H54 (cell line): ENCODE data around the gene WDFY4.

Source experiments
- DNase-seq: peaks from one replicate; pipeline ENCODE4 v3.0.0; 2011; ENCODE audit warnings: low spot score, mixed read lengths; ENCODE audit not compliant: insufficient read length
- FAIRE-seq: peaks from 3 replicates; lab custom pipeline; 2011; peaks lifted over from hg19 to GRCh38; lab: Jason Lieb, UNC
- POLR2A ChIP-seq: IDR thresholded peaks from 2 replicates; pipeline ENCODE4 v1.6.1; 2011; ENCODE audit warnings: low read depth, mild to moderate bottlenecking, low read length

WDFY4 gene

DNA sequence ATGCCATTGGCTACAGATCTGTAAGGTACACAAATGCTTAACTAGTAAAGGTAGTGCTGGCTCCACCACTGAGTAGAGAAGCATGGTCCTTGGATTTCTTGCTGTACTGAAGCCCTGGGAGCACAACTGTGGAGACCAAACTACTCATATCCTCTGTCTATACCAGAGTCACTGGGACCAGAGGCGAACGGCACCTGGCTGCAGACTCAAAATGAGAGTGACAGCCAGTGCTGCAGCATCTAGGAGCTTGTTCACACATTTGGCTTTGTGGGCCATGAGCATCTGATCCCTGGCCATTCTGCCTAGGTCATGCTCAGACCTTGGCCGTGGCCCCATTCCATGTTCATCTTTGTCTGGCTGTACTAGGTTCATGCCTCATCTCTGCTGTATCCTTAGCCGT is 223.1 kb downstream of the WDFY4 start:
- no peak for TF ChIP-seq POLR2A
- DNase-seq (no peak), FAIRE-seq (no peak)

DNA sequence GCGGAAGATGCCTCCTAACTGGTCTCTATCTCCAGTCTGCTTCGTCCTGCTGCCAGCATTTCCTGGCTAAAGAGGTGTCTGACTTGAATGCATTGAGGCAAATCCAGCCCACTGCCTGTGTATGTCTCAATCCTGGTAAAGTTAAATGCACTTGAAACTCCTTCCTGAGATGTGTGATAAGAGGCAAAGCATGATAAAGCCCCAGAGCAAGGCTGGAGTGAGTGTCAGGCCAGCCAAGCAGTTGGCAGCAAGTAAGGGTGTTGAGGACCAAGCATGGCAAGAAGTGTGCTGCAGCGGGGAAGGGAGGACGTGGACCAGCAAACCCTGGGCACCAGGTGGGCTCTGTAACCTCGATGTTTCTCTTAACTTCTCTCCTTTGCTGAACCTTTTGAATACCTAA is 225.9 kb downstream of the WDFY4 start:
- TF ChIP-seq POLR2A = no peak
- no peak for DNase-seq
- no peak for FAIRE-seq

DNA sequence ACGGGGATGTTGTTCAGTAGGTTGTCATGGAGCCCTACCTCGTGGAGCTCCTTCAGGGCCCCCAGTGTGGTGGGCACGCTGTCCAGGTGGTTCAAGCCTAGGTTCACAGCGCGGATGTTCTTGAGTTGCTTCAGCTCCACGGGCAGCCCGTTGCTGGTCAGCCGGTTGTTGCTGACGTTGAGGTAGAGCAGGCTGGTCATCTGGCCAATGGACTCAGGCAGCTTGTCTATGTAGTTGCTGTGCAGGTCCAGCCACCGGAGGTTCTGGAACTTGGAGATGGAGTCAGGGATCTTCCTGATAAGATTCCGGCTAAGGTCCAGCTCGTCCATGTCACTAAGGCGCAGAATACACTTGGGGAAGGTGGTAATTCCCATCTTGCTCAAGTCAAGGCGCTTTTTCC is 229.0 kb downstream of the WDFY4 start:
- FAIRE-seq = no peak
- DNase-seq = no peak
- no peak for TF ChIP-seq POLR2A

DNA sequence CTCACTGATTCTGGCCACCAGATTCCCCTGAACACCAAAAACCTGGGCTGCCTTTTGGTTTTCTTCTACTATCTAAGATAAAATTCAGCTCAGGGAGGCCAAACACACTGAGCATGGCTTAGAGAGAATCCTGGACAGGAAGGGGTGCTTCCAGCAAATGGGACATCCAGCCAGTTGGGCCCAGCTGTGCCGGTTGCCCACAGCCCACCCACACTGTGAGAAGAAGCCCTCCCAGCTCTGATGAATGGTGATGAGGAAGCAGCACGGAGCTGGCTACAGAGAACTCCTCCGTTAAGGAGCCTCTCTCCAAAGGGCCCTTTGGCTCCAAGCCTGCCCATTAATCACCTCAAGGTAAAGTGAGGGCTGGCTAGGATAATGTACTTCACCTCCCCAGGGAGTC is 239.1 kb downstream of the WDFY4 start:
- FAIRE-seq (no peak), DNase-seq (no peak)
- no peak for TF ChIP-seq POLR2A

DNA sequence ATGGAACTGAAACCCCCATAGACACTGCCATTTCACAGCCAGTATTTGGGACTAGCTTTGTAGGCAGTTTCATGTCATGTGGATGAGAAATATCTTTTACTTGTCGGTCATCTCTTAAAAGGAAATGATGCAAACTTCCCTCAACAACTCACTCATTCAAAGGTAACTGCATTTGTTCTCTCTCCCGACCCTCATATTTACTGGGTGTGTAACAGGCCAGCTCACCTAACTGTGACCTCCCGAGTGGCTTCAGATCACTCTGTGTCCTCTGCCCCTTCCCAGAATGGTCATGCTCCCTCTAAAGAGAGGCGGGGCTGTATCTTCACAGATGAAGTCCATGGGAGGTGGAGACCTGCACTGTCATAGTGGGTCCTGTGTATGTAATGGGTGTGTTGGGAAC is 240.3 kb downstream of the WDFY4 start:
- DNase-seq (no peak), FAIRE-seq (no peak)
- no peak for TF ChIP-seq POLR2A

DNA sequence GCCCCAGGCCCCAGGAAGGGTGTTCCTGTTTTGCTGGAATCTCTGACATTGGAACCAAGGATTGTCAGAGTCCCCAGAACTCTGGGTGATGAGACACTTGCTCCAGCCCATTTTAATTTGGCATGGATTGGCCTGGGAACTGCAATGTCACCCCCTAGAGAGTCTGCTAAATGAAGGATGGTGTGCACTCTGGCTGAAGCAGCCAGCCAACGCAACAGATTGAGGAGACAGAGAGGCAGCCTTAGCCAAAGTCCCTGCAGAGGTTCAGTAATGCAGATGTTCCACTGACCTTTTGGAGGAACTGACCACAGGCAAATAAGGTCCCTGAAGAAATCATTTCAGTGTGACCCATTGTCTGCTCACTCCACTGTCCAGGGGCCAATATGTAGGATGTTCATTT is 241.6 kb downstream of the WDFY4 start:
- no peak for TF ChIP-seq POLR2A
- no peak for FAIRE-seq

DNA sequence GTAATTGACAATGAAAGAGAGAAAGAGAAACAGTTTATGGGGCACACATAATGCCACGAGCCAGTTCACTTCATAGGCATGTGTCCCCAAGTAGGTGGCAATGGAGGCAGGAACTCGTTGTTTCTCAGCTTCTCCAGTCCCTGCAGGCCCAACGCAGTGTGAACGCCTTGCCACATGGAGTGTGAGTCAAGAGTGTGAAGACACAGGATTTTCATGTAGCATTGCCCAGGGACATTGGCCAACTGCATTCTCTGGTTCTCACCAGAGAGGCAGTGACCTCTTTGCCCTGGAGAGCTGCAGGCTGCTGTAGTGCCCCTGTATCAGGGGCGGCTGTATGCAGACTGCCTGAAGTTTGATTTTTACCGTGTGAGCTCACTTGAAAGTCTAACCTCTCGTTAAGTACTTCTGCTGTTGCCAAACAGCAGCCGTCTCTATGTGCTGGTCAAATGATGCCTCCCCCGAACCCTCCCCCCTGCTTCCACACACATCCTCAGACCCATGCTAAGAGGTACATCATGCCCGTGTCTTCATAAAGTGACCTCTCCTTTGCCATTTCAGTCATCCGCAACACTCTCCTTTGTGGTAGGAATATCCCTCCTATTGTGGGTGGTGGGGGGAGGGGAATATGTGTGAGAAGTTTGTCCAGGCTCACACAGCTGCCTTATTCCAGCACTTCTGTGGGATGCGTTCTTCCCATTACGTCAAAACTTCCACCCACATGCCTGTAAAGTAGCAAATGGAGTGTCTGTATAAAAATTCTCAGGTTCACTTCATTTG is 242.3 kb downstream of the WDFY4 start:
- DNase-seq (no peak), FAIRE-seq (no peak)
- no peak for TF ChIP-seq POLR2A

More for the DNA sequence above, 241.6 kb downstream of the WDFY4 start:
- DNase-seq = no peak

DNA sequence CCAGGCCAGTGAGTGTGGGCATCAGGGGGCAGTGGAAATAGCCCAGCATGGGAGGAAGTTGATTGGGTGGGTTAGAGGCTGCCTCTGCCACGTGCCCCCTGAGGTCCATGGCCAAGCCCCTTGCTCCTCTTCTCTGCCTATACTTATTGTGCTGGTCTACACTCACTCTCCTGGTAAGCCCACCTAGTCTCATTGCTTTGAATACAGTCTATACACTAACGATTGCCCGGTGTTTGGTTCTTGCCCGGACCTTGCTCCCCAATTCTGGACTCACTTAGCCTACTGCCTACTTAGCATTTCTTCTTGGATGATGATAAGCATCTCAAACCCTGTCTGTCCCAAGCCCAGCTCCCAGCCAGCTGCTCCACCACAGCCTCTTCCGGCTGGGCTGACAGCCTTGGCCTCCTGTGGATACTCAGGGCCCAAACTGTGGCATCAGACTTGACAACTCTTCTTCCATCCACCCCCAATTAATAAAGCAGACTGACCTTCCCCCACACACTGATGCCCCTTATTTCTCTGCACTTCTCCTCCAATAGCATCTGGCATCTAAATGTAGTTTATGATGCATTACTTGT is 244.8 kb downstream of the WDFY4 start:
- FAIRE-seq = no peak

DNA sequence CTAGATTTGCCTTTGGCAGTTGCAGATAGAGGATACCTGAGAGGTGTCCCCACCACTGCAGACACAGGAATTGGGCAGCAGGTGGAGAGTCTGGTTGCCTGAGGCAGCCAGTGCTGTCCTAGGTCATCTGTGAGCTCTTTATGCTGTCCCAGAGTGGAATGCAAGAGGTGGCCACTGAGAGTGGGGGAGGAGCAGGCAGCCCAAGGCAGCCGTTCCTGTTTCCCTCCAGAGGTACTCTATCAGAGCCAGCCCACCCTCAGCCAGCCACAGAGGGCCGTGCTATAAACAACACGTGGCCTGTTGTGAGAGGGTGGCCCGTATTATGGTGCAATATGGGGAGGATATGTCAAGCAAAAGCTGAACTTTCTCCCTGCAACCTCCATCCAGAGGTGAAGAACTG is 246.5 kb downstream of the WDFY4 start:
- FAIRE-seq = no peak
- DNase-seq = no peak
- TF ChIP-seq POLR2A = no peak

More for the DNA sequence above, 244.8 kb downstream of the WDFY4 start:
- TF ChIP-seq POLR2A = no peak
- no peak for DNase-seq

DNA sequence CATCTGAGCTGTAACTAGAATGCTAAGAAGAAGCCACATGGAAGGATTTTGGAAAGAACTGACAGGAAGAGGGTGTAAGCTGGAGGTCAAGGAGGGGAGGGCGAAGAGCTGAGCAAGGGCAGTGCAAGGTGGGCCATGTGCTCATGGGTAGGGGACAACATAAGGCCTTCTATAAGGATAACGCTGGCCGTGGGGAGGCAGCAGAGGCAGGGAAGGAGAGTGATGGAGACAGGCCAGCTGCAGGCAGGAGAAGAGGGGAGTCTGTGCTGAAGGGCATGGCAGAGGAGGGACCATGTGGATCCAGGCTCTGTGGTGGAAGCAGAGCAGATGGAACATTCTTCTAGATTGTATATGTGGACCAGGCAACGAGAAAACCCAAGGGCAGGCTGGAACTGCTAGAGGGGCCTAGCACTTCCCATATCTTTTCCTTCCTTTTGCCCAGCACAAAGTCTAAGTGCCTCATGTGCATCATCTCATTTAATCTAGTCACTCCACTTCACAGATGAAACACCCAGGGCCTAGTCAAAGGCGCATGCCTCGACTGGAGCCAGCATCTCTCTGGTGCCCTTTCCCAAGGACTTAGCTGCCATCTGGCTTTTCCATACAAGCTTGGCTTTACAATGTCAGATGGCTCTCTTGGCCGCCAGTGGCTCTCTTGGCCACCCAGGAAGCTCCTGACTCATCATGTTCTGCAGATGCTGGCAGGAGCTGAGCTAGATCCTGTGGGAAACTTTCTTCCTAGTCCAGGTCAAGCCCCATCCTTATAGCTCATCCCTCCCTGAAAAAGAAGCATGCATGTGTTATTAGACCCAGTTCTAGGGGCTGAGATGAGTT is 248.4 kb downstream of the WDFY4 start:
- FAIRE-seq (no peak), DNase-seq (no peak)
- no peak for TF ChIP-seq POLR2A

DNA sequence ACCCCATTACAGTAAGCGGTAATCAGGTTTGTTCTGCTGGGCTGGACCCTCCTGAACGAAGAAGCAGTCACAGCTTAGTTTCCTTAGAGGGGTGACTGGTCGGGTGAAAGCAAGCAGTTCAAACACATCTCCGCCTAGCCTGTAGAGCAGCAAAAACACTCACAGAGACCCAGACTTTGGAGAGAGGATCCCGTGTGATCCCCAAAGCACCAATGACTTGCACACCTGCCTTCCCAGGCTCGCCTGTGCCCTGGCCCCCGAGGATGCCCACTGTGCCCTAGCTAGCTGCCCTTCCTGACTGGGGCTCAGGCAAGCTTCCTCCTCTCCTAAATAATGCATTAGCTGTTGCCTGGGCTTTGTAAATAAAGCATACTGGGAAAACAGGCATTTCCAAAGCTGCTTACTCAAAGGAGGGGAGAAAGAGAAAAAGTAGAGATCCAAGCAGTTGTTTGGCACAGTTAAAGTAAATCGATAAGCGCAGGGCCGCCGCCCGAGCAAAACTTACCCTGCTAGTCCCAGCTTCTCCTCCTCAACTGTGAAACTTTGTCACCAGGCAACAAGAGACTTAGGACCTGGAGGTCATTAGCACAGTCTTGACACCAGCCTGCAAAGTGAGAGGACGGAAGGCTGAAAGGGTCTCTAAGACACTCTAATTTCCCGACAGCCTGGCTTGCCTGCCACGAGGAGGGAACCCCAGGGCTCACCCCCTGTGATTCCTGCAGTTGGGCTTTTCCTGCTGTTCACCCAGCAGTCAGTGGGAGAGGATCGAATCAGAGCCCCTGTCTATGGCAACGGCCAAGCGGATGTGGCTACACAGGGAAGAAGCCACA is 250.2 kb downstream of the WDFY4 start:
- FAIRE-seq (no peak), DNase-seq (no peak)
- TF ChIP-seq POLR2A = no peak

DNA sequence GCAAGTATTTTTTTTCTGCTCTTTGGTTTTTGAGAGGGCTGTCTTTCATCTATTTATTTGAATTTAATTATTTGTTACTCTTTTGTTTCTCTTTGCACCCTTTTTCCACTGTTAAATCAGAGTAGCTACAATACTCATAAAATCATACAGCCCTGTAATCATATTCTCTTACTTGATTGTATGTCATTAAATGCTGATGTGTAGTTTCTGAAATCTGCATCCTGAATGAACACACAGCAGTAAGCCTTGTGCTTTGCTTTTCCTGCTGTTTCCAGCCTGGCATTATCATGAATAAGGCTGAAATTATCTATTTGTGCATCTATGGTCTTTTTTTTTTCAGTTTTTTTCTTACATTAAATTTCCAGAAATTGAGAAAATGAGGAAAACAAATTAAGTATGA is 250.9 kb downstream of the WDFY4 start:
- DNase-seq = no peak
- no peak for TF ChIP-seq POLR2A
- no peak for FAIRE-seq

DNA sequence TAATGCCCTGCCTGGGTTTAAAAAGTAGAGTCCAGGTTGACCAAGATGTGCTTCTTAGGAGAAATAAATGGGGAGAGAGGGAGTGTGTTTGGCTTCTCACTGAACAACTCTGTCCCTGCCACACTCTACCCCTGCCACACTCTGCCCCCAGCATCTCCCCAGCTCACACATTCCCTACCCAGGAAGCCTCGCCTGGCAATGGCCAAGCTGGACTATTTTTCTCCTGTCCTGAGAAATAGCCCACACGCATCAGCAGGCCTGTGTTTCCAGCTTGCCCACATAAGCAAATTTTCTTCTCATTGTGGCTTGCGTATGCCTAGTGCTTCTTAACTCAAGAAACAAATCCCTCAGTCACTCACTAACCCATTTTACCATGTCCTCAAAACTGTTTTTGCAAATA is 253.1 kb downstream of the WDFY4 start:
- DNase-seq (no peak), FAIRE-seq (no peak)
- TF ChIP-seq POLR2A = no peak

DNA sequence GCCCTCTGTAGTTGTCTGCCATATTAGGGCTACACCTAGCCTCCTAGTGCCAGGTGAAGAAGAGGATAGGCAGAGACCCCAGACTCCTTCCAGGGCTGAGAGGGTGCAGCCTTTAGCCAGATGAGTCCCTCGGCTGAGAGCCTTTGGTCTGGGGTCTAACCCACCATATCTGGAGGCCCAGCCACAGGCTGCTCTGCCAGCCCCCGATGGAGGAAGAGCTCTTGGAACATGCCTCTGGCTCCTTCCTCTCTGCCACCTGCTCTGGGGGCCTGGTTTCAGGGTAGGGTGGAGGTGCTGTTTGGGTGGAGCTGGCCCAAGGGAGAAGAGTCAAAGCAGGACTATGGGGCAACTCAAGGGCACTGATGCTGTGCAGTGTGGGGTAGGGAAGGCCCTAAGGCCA is 253.6 kb downstream of the WDFY4 start:
- TF ChIP-seq POLR2A = no peak
- FAIRE-seq = no peak
- DNase-seq = no peak
